HFF-Myc (cell line): Measurements from ENCODE around the gene LMTK3.

Source experiments
- DNase-seq: peaks from one replicate; pipeline ENCODE4 v3.0.0-alpha.2; 2011; ENCODE audit warnings: low read depth; ENCODE audit errors: extremely low read depth
- H3K4me3 ChIP-seq: replicated peaks from 2 replicates; pipeline ENCODE4 v1.5.1; 2011; ENCODE audit warnings: low read depth, mild to moderate bottlenecking, control low read depth, low read length
- CTCF ChIP-seq: IDR thresholded peaks from 2 replicates; pipeline ENCODE4 v1.5.1; 2012; ENCODE audit warnings: mild to moderate bottlenecking, low read depth, low read length, control low read depth; ENCODE audit errors: missing control alignments

The LMTK3 gene

GRCh38 chr19:48502350-48503018 is 9.2 kb downstream of the LMTK3 start:
- no peak for TF ChIP-seq CTCF
- no peak for DNase-seq
- no peak overlapping the region for H3K4me3 ChIP-seq

GRCh38 chr19:48501494-48502349 is 9.9 kb downstream of the LMTK3 start:
- H3K4me3 ChIP-seq: no peak overlapping the region
- no peak for DNase-seq

GRCh38 chr19:48500830-48501493 is 10.7 kb downstream of the LMTK3 start:
- DNase-seq: no peak
- H3K4me3 ChIP-seq: no peak overlapping the region
- no peak for TF ChIP-seq CTCF

More at GRCh38 chr19:48501494-48502349, 9.9 kb downstream of the LMTK3 start:
- no peak for TF ChIP-seq CTCF

- DNase-seq: no peak
- no peak for TF ChIP-seq CTCF
- no peak overlapping the region for H3K4me3 ChIP-seq
Measured at GRCh38 chr19:48499316-48500090, 12.1 kb downstream of the LMTK3 start.

- H3K4me3 ChIP-seq: no peak overlapping the region
- TF ChIP-seq CTCF: no peak
- no peak for DNase-seq
Measured at GRCh38 chr19:48498595-48499311, 12.9 kb downstream of the LMTK3 start.
